ENCODE data around the gene ADCY6.
A peak's percentile ranks its signal among the peaks of the same experiment; 100 is the strongest.

ADCY6 gene

DNA sequence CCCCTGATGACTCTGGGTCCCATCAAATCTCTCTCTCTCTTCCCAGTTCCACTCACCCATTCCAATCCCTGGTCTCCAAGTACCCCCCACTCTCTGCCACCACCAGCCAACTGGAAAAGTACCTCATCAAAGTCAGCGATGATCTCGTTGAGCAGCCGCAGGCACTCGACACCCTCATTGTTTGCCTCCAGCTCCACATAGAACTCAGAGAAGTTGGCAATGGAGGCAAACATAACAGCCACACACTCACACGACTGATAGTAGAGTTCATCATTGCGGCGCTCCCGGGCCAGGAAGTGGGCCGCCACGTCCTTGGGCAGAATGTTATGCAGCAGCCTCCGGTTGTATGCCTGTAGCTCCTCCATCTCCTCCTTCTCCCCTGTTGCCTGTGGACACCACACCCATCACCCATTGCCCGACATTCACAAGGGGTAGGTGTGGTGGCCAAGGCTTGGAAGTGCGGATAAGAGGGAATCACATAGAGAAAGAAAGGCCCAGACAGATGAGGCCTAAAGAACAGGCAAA lies 17.2 kb downstream of the ADCY6 start:
- DNase-seq (ENCODE audit: low read depth in 2 of 2), result no peak
- TF ChIP-seq, protein P1, sequence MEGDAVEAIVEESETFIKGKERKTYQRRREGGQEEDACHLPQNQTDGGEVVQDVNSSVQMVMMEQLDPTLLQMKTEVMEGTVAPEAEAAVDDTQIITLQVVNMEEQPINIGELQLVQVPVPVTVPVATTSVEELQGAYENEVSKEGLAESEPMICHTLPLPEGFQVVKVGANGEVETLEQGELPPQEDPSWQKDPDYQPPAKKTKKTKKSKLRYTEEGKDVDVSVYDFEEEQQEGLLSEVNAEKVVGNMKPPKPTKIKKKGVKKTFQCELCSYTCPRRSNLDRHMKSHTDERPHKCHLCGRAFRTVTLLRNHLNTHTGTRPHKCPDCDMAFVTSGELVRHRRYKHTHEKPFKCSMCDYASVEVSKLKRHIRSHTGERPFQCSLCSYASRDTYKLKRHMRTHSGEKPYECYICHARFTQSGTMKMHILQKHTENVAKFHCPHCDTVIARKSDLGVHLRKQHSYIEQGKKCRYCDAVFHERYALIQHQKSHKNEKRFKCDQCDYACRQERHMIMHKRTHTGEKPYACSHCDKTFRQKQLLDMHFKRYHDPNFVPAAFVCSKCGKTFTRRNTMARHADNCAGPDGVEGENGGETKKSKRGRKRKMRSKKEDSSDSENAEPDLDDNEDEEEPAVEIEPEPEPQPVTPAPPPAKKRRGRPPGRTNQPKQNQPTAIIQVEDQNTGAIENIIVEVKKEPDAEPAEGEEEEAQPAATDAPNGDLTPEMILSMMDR (IDR thresholded peaks at IDR 0.05; ENCODE audit: low read depth, low read length), result no peak
- H3K4me3 ChIP-seq (replicated peaks in 1 of 2; ENCODE audit: low read depth in 2 of 2, low read length in 2 of 2), result no peak overlapping the region

DNA sequence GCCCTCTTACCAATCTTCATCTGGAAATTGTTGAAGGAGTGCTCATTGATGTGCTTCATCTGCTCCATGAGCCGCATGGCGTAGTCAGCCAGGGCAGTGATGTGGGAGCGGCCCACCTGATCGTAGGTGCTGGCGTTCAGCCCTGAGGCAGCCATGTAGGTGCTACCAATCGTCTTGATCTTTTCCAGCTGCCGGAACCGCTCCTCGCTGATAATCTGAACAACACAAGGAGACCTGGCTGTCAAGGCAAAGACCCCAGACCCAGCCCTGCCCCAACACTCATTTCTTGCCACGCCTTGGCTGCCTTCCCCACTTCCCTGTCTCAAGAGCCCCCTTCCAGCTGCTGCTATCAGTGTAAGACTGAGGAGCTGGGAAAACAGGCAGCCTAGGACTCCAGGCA lies 18.1 kb downstream of the ADCY6 start:
- TF ChIP-seq, protein P1 (IDR thresholded peaks at IDR 0.05; ENCODE audit: low read depth, low read length), result no peak
- no peak for DNase-seq (ENCODE audit: low read depth in 2 of 2)
- H3K4me3 ChIP-seq (replicated peaks in 1 of 2; ENCODE audit: low read depth in 2 of 2, low read length in 2 of 2), result no peak overlapping the region

DNA sequence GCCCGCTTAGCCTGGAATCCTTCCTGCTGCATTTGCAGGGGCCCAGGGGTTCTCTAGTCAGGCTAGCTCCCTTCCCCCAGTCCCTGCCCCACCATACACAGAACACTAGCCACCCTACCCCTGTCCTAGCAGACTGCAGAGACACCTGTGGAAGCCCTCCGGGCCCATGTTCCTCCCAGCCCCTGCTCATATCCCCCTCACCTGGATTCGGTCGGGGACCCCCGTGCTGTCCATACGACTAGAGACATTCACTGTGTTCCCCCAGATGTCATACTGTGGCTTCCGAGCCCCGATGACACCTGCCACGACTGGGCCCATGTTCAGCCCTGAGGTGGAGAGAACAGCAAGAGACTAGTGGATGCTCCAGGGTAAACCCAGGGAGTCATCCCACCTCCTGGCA lies 20.2 kb downstream of the ADCY6 start:
- TF ChIP-seq, protein P1 (IDR thresholded peaks at IDR 0.05; ENCODE audit: low read depth, low read length), result no peak
- H3K4me3 ChIP-seq (replicated peaks in 1 of 2; ENCODE audit: low read depth in 2 of 2, low read length in 2 of 2), result no peak overlapping the region
- DNase-seq (ENCODE audit: low read depth in 2 of 2), result no peak

GRCh38 chr12:48768147-48768546 lies 20.7 kb downstream of the ADCY6 start:
- DNase-seq (ENCODE audit: low read depth in 2 of 2), result no peak
- no peak overlapping the region for H3K4me3 ChIP-seq (replicated peaks in 1 of 2; ENCODE audit: low read depth in 2 of 2, low read length in 2 of 2)
- TF ChIP-seq, protein P1 (IDR thresholded peaks at IDR 0.05; ENCODE audit: low read depth, low read length), result no peak

GRCh38 chr12:48767521-48767920 lies 21.4 kb downstream of the ADCY6 start:
- TF ChIP-seq, protein P1 (IDR thresholded peaks at IDR 0.05; ENCODE audit: low read depth, low read length), result no peak
- no peak for DNase-seq (ENCODE audit: low read depth in 2 of 2)
- no peak overlapping the region for H3K4me3 ChIP-seq (replicated peaks in 1 of 2; ENCODE audit: low read depth in 2 of 2, low read length in 2 of 2)

DNA sequence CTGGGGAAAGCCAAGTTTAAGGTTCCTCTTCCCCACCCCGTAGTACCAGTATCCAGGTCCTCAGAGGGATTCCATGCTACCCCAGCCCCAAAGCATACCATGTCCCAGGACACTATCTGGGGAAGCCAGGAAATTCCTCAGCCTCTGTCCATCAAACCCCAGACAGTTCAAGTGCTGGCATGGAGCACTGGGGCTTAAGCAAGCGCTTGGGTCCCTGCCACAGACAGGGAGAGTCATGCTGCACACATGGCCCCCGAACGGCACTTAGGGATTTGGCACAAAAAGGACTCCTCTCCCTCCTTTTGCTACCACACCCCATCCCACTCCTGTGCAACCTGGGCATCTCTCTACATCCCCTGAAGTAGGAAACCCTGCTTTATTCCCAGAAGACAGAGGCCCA lies 21.8 kb downstream of the ADCY6 start:
- TF ChIP-seq, protein P1 (IDR thresholded peaks at IDR 0.05; ENCODE audit: low read depth, low read length), result no peak
- no peak overlapping the region for H3K4me3 ChIP-seq (replicated peaks in 1 of 2; ENCODE audit: low read depth in 2 of 2, low read length in 2 of 2)

DNA sequence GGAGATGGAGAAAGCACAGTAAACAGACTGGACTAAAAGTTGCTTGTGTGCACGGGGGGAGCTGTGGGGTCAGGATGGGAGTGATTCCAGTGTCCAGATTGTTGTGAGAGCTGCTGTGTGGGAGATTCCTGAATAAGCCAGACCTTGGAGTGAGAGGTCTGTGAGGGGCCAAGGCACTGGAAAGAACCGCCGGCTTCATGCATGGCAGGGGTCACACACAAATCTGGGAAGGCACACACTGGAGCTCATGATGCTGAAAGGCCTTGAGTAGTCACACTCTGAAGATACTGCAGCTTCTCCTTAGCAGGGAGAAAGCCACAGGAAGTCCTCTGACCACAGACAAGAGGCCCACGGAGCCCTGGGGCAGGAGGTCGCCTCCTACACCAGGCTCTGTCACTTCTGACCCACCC lies 23.1 kb downstream of the ADCY6 start:
- H3K4me3 ChIP-seq (replicated peaks in 1 of 2; ENCODE audit: low read depth in 2 of 2, low read length in 2 of 2), result no peak overlapping the region
- DNase-seq (ENCODE audit: low read depth in 2 of 2), result peak; percentile 29 to 74
- TF ChIP-seq, protein P1 (IDR thresholded peaks at IDR 0.05; ENCODE audit: low read depth, low read length), result no peak

More for the DNA sequence above, 21.8 kb downstream of the ADCY6 start:
- DNase-seq (ENCODE audit: low read depth in 2 of 2), result peak; percentile 39 to 72
